Testis (tissue), 2 donors: ENCODE results near the gene AFF1.

ENCODE experiments used
- CTCF ChIP-seq, 3 experiments: fragments of 450-650 bp in 2 of 3; fragments of 200-600 bp in 1 of 3; sonication (generic) in 1 of 3; IDR thresholded peaks; one replicate each; pipeline ENCODE4 v1.5.1; 2016 to 2019; ENCODE audit warnings: antibody characterized with exemption in 3 of 3, mild to moderate bottlenecking in 2 of 3, moderate library complexity in 1 of 3
- POLR2A ChIP-seq: fragments of 450-650 bp; IDR thresholded peaks from one replicate; pipeline ENCODE4 v1.6.1; 2017; ENCODE audit warnings: antibody characterized with exemption, mild to moderate bottlenecking, moderate library complexity

GRCh38 chr4:87100168-87100567, 165.4 kb downstream of the AFF1 start:
- TF ChIP-seq CTCF (IDR thresholded peaks at IDR 0.05) (no peak), POLR2A (no peak)
